Stomach (tissue), 9 donors: ENCODE measurements around the gene ZFAND2B. TPM values are rescaled to one million over a fixed set of nuclear protein-coding genes. Genes with fewer than 3 reads are reported as not detected.

Experiments
- DNase-seq, 2 donors: peaks; one replicate each; pipeline versions ENCODE4 v3.0.0 to v3.0.0-alpha.2; 2013 to 2019
- H3K27ac ChIP-seq, 5 donors: fragments of 200-600 bp in 4 of 5; sonication (generic) in 4 of 5; one replicate each; pipeline ENCODE4 v1.5.1; 2013 to 2019; ENCODE audit warnings: mild to moderate bottlenecking in 1 of 5, moderate library complexity in 1 of 5
- H3K27me3 ChIP-seq, 3 donors: fragments of 200-600 bp; sonication (generic); one replicate each; pipeline ENCODE4 v1.5.1; 2017 to 2019; ENCODE audit warnings: mixed run types in 1 of 3
- H3K36me3 ChIP-seq, 4 donors: fragments of 200-600 bp; sonication (generic); 1 replicate in 3 of 4; 2 replicates in 1 of 4; pipeline ENCODE4 v1.5.1; 2016 to 2019
- H3K4me1 ChIP-seq, 4 donors: fragments of 200-600 bp; sonication (generic); one replicate each; pipeline ENCODE4 v1.5.1; 2016 to 2019
- H3K4me3 ChIP-seq, 4 donors: fragments of 200-600 bp; sonication (generic) in 3 of 4; one replicate each; pipeline ENCODE4 v1.5.1; 2016 to 2019; ENCODE audit warnings: mild to moderate bottlenecking in 1 of 4
- H3K9me3 ChIP-seq, 4 donors: fragments of 200-600 bp; sonication (generic); one replicate each; pipeline ENCODE4 v1.5.1; 2016 to 2019
- EP300 ChIP-seq: sonication (generic); formaldehyde crosslinking; IDR thresholded peaks from one replicate; pipeline ENCODE4 v1.6.1; 2017; ENCODE audit warnings: antibody characterized with exemption
- POLR2A ChIP-seq, 4 donors: fragments of 450-650 bp; IDR thresholded peaks; one replicate each; pipeline ENCODE4 v1.6.1; 2016; ENCODE audit warnings: antibody characterized with exemption in 4 of 4, control low read depth in 2 of 4, mild to moderate bottlenecking in 1 of 4, moderate library complexity in 1 of 4
- POLR2AphosphoS5 ChIP-seq, 3 donors: sonication (generic); formaldehyde crosslinking; IDR thresholded peaks; one replicate each; pipeline ENCODE4 v1.6.1; 2016; ENCODE audit warnings: antibody characterized with exemption in 3 of 3
- WGBS, 5 donors: extraction: QIAGEN DNeasy Blood & Tissue Kit in 3 of 5; methylation state at CpG; one replicate each; pipeline versions ENCODE4 v1.1.5 to v1.1.7; 2013 to 2018; 5-methylcytosine and 5-hydroxymethylcytosine counted together
- intact Hi-C: fragments of 100-400 bp; cut with DNase I; formaldehyde crosslinking; loops from one replicate; pipeline ENCODE4 v1.15.1; 2023; ENCODE audit warnings: low total_unique reads
- polyA plus RNA-seq, 3 donors: library from polyadenylated mRNA; stranded (reverse); fragments of 200-250 nt; gene quantifications; one replicate each; pipeline ENCODE4 v1.2.3, GENCODE V29; 2013
- total RNA-seq, 5 donors: library from RNA; depleted of rRNA; stranded (reverse); fragments of >200 nt; gene quantifications; one replicate each; pipeline versions ENCODE4 v1.1.0 to v1.2.3, GENCODE V29; 2014 to 2016
- TF ChIP-seq, protein P1 (sequence below), 7 experiments: fragments of 450-650 bp in 4 of 7; fragments of 200-600 bp in 3 of 7; sonication (generic) in 3 of 7; IDR thresholded peaks; one replicate each; pipeline ENCODE4 v1.5.1; 2016 to 2019; ENCODE audit warnings: antibody characterized with exemption in 7 of 7, control low read depth in 2 of 7, mild to moderate bottlenecking in 1 of 7
- donor health status: healthy with polysubstance abuse.
- donor health status: Bipolar disorder and iron deficiency.
- donor health status: healthy.

ZFAND2B gene
- total and polyA plus RNA-seq, 8 donors = 21.3 to 81.3 (median 44.7) TPM

DNA sequence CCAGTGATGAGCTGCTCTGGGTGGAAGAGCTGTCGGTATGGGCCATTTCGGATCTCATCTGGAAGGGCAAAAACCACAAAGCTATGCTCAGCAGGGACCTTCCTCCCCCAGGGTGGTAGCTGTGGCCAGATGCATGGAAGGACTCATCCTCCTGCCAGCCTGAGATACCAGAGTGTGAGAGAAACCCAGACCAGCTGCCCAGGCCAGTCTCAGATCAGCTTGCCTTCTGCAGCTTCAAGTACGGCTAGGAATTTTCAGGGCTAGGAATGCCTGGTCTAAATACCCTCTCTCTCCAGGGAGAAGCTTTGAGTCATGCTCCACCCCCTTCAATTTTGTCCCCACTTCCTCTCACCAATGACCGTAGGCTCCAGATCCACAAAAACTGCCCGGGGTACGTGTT is 45.1 kb downstream of the ZFAND2B start:
- peak overlapping the region in 3 of 4 donors; percentile 59 to 75 (median 70) for H3K4me3 ChIP-seq
- DNase-seq = no peak
- H3K27me3 ChIP-seq = no peaks in the 10 kb centered on the region
- TF ChIP-seq EP300 (no peak), POLR2AphosphoS5 (IDR thresholded peaks at IDR 0.05) (no peak), POLR2A (IDR thresholded peaks at IDR 0.05) (no peak)
- TF ChIP-seq, protein P1, sequence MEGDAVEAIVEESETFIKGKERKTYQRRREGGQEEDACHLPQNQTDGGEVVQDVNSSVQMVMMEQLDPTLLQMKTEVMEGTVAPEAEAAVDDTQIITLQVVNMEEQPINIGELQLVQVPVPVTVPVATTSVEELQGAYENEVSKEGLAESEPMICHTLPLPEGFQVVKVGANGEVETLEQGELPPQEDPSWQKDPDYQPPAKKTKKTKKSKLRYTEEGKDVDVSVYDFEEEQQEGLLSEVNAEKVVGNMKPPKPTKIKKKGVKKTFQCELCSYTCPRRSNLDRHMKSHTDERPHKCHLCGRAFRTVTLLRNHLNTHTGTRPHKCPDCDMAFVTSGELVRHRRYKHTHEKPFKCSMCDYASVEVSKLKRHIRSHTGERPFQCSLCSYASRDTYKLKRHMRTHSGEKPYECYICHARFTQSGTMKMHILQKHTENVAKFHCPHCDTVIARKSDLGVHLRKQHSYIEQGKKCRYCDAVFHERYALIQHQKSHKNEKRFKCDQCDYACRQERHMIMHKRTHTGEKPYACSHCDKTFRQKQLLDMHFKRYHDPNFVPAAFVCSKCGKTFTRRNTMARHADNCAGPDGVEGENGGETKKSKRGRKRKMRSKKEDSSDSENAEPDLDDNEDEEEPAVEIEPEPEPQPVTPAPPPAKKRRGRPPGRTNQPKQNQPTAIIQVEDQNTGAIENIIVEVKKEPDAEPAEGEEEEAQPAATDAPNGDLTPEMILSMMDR (IDR thresholded peaks at IDR 0.05) = no peak
- intact Hi-C loops = no loop called here
- peaks cover 77 to 85% (median 81%) of the 10 kb centered on the region in 4 donors for H3K4me1 ChIP-seq
- WGBS, 5 donors = 63 to 85% (median 83%) methylated on average over 6 of the region's 6 CpGs
- no peaks in the 10 kb centered on the region for H3K9me3 ChIP-seq
- peaks cover 14 to 41% (median 28%) of the 10 kb centered on the region in 4 donors for H3K36me3 ChIP-seq
- H3K27ac ChIP-seq = peak overlapping the region in 4 of 5 donors; percentile 92 to 98 (median 96)

DNA sequence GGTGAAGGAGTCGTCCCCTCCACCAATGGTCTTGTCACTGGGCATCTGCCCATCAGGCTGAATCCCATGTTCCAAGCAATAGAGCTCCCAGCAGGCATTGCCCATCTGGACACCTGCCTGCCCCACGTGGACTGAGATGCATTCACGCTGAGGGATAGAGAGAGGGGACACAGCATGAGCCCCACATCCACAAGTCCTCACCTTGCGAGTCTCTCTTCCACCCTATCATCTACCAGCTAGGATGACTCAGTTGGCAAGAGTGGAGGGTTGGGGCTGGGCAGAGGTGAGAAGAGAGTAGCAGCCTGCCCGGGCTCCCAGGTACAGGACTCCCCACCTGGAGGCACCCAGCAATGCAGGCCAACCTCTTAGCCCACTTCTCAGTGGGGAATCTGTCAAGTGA is 45.5 kb downstream of the ZFAND2B start:
- DNase-seq = peak; percentile 22 to 40
- no peaks in the 10 kb centered on the region for H3K9me3 ChIP-seq
- H3K27ac ChIP-seq = peak overlapping the region; percentile 53 to 98 (median 94)
- H3K4me1 ChIP-seq = peaks cover 75 to 81% (median 77%) of the 10 kb centered on the region in 4 donors
- TF ChIP-seq EP300 = no peak
- TF ChIP-seq, protein P1 (IDR thresholded peaks at IDR 0.05) = no peak
- no peak for TF ChIP-seq POLR2AphosphoS5 (IDR thresholded peaks at IDR 0.05)
- TF ChIP-seq POLR2A (IDR thresholded peaks at IDR 0.05) = no peak
- H3K36me3 ChIP-seq = peaks cover 14 to 37% (median 27%) of the 10 kb centered on the region in 4 donors
- no peaks in the 10 kb centered on the region for H3K27me3 ChIP-seq
- intact Hi-C loops = no loop called here
- WGBS, 5 donors = 52 to 70% (median 59%) methylated on average over 2 to 5 of the region's 5 CpGs
- peak overlapping the region; percentile 59 to 75 (median 72) for H3K4me3 ChIP-seq

DNA sequence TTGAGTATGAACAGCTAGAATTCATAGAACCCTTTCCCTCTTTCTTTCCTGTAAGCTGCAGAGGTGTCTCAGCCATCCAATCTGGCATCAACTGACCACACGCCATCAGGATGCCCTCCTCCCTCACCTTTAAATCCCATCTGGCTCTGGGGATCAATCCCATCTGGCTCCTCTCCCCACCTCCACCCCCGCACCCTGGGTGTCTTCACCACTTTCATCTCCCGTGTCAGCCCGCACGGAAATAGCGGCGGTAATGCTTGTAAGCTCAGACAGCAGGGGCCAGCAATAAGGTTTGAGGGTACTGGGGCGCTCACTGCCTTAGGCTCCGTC is 46.0 kb downstream of the ZFAND2B start:
- peaks cover 14 to 32% (median 26%) of the 10 kb centered on the region in 4 donors for H3K36me3 ChIP-seq
- WGBS, 5 donors = 4 to 13% (median 9%) methylated on average over 9 of the region's 9 CpGs
- H3K27ac ChIP-seq = peak overlapping the region; percentile 88 to 98 (median 94)
- intact Hi-C loops = no loop called here
- peaks cover 70 to 76% (median 72%) of the 10 kb centered on the region in 4 donors for H3K4me1 ChIP-seq
- H3K27me3 ChIP-seq = no peaks in the 10 kb centered on the region
- H3K4me3 ChIP-seq = peak overlapping the region; percentile 59 to 75 (median 72)
- no peaks in the 10 kb centered on the region for H3K9me3 ChIP-seq
- TF ChIP-seq POLR2AphosphoS5 (IDR thresholded peaks at IDR 0.05) (no peak), POLR2A (IDR thresholded peaks at IDR 0.05) (no peak)
- TF ChIP-seq, protein P1 (IDR thresholded peaks at IDR 0.05) = no peak
- no peak for DNase-seq

DNA sequence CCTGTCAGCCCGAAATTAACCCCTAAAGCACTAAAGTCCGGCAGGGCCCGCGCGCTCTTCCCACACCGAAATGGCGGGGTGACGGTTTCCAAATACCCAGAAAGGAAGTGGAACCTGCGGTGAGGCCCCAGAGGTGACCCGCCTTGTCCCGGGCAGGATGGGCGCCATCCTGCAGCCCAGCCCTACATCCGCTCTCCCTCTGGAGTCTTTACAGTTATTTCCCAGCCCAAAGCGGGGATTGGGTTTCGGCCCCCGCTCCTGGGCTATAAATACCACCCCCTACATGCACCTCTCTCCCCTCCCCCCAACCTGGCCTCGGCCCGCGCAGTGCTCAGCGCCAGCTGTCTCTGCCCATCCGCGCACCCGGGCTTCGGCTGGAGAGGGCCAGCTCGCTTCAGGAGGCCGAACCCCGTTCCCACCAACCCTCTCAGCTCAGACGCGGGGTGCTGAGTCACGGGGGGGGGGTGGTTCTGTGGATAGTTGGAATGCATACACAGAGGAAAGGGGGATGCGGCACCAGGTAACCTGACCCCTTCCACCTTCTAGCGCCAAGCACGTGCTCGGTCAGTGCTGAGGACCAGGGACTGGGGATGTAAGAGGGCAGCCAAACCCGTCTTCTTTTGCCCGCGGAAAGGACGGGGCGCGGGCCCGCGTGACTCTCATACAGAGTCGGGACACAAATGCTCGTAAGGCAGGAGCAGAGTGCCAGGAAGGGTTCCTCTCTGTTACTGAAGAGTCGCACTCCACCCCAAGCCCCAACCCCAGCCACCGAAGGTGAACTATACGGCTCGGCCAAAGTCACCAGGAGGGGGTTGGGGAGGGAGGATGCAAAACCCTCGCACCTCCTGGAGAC is 46.5 kb downstream of the ZFAND2B start, which contains the start of gene TUBA4B:
Gene TUBA4B, plus strand, starts transcription at position 344 of the 853 bp plus-strand sequence. Its CDS starts 165 bp downstream, at position 509.
- intact Hi-C loops = no loop called here
- H3K9me3 ChIP-seq = no peaks in the 10 kb centered on the region
- H3K4me1 ChIP-seq = peaks cover 64 to 70% (median 67%) of the 10 kb centered on the region in 4 donors
- peak within 1 kb of the TSS; percentile 59 to 75 (median 72) for H3K4me3 ChIP-seq
- 1 to 3% (median 2%) methylated on average over 33 to 49 of the region's 49 CpGs for WGBS, 5 donors
- TF ChIP-seq, protein P1 (IDR thresholded peaks at IDR 0.05) = no peak
- peak in 1 of 3 donors; percentile 37 for TF ChIP-seq POLR2AphosphoS5 (IDR thresholded peaks at IDR 0.05)
- peak within 1 kb of the TSS; percentile 88 to 98 (median 94) for H3K27ac ChIP-seq
- H3K36me3 ChIP-seq = peaks cover 14 to 26% (median 21%) of the 10 kb centered on the region in 4 donors
- H3K27me3 ChIP-seq = peaks cover 0 to 3% (median 0%) of the 10 kb centered on the region in 3 donors
- peak; percentile 50 to 62 for DNase-seq
